Lower leg skin (tissue), 4 donors: ENCODE results near the gene TRMT10B. TPM values are rescaled to one million over a fixed set of nuclear protein-coding genes. Genes with fewer than 3 reads are reported as not detected.

Experiments
- DNase-seq, 2 donors: peaks; one replicate each; pipeline ENCODE4 v3.0.0-alpha.2; 2019; ENCODE audit warnings: low spot score in 2 of 2
- H3K4me3 ChIP-seq: fragments of 200-600 bp; sonication (generic); 2 replicates; pipeline ENCODE4 v1.5.1; 2017; ENCODE audit warnings: mild to moderate bottlenecking, low read depth; ENCODE audit not compliant: poor library complexity, severe bottlenecking
- CTCF ChIP-seq, 3 donors: fragments of 450-650 bp; IDR thresholded peaks; one replicate each; pipeline ENCODE4 v1.5.1; 2016; ENCODE audit warnings: antibody characterized with exemption in 3 of 3, mild to moderate bottlenecking in 3 of 3, moderate library complexity in 2 of 3
- POLR2A ChIP-seq, 2 donors: fragments of 450-650 bp; IDR thresholded peaks; one replicate each; pipeline ENCODE4 v1.6.1; 2016 to 2017; ENCODE audit warnings: antibody characterized with exemption in 2 of 2, mild to moderate bottlenecking in 1 of 2, moderate library complexity in 1 of 2
- WGBS, 2 donors: methylation state at CpG; one replicate each; pipeline ENCODE4 v1.1.5; 2018; 5-methylcytosine and 5-hydroxymethylcytosine counted together
- intact Hi-C: fragments of 100-400 bp; cut with DNase I; formaldehyde crosslinking; loops from one replicate; pipeline ENCODE4 v1.15.0; 2023; ENCODE audit warnings: low total_unique reads
- total RNA-seq, 4 donors: library from RNA; depleted of rRNA; stranded (reverse); fragments of >200 nt; gene quantifications; one replicate each; pipeline ENCODE4 v1.1.0, GENCODE V29; 2016

TRMT10B gene
- total RNA-seq, 4 donors from 2014 or later = 5.1 to 13.1 (median 6.1) TPM

- intact Hi-C loops = no loop called here
- H3K4me3 ChIP-seq = no peak overlapping the region
- TF ChIP-seq POLR2A (IDR thresholded peaks at IDR 0.05) (no peak), CTCF (IDR thresholded peaks at IDR 0.05) (no peak)
- DNase-seq = no peak
- 67 to 78% methylated on average over 10 of the region's 10 CpGs for WGBS, 2 donors
Measured at GRCh38 chr9:37732086-37732741, 21.4 kb upstream of the TRMT10B start.

GRCh38 chr9:37732952-37733351 is 20.7 kb upstream of the TRMT10B start:
- WGBS, 2 donors = 43 to 78% methylated on average over 2 of the region's 2 CpGs
- TF ChIP-seq CTCF (IDR thresholded peaks at IDR 0.05) (no peak), POLR2A (IDR thresholded peaks at IDR 0.05) (no peak)
- no peak overlapping the region for H3K4me3 ChIP-seq
- intact Hi-C loops = no loop called here
- DNase-seq = no peak

GRCh38 chr9:37739222-37739621 is 14.4 kb upstream of the TRMT10B start:
- no peak for TF ChIP-seq POLR2A (IDR thresholded peaks at IDR 0.05)
- no peak for TF ChIP-seq CTCF (IDR thresholded peaks at IDR 0.05)
- intact Hi-C loops = no loop called here
- no peak for DNase-seq
- 88 to 89% methylated on average over 5 of the region's 5 CpGs for whole genome bisulfite sequencing, 2 donors
- no peak overlapping the region for H3K4me3 ChIP-seq

- intact Hi-C loops = no loop called here
Measured at GRCh38 chr9:37740128-37740527, 13.5 kb upstream of the TRMT10B start.

GRCh38 chr9:37740631-37741328 is 12.8 kb upstream of the TRMT10B start:
- TF ChIP-seq CTCF (IDR thresholded peaks at IDR 0.05) (no peak), POLR2A (IDR thresholded peaks at IDR 0.05) (no peak)
- peak in 1 of 2 donors; percentile 31 for DNase-seq
- H3K4me3 ChIP-seq = no peak overlapping the region
- intact Hi-C loops = no loop called here
- 86 to 89% methylated on average over 11 of the region's 15 CpGs for WGBS, 2 donors

More at GRCh38 chr9:37740128-37740527, 13.5 kb upstream of the TRMT10B start:
- 88 to 92% methylated on average over 16 of the region's 16 CpGs for WGBS, 2 donors
- no peak for TF ChIP-seq CTCF (IDR thresholded peaks at IDR 0.05)
- no peak for TF ChIP-seq POLR2A (IDR thresholded peaks at IDR 0.05)
- no peak overlapping the region for H3K4me3 ChIP-seq
- no peak for DNase-seq
